Type B pancreatic cell (in vitro differentiated cells): ENCODE measurements around the gene TMBIM6. TPM values are rescaled to one million over a fixed set of nuclear protein-coding genes. Genes with fewer than 3 reads are reported as not detected.

ENCODE experiments used
- DNase-seq: peaks from one replicate; pipeline ENCODE4 v3.0.0; 2021; ENCODE audit warnings: mixed read lengths; ENCODE audit not compliant: unreplicated experiment; ENCODE audit errors: extremely low spot score
- H3K27ac Mint-ChIP-seq: 2 replicates; pipeline ENCODE4 v1.8.0; 2021; ENCODE audit warnings: mild to moderate bottlenecking, mixed read lengths
- H3K27me3 Mint-ChIP-seq: 2 replicates; pipeline ENCODE4 v1.8.0; 2021; ENCODE audit warnings: mixed read lengths
- H3K36me3 Mint-ChIP-seq: 2 replicates; pipeline ENCODE4 v1.8.0; 2021; ENCODE audit warnings: mixed read lengths
- H3K4me1 Mint-ChIP-seq: one replicate; pipeline ENCODE4 v1.8.0; 2021; ENCODE audit warnings: mixed read lengths; ENCODE audit not compliant: unreplicated experiment
- H3K4me3 Mint-ChIP-seq: 2 replicates; pipeline ENCODE4 v1.8.0; 2021; ENCODE audit warnings: mild to moderate bottlenecking, mixed read lengths
- H3K9me3 Mint-ChIP-seq: 2 replicates; pipeline ENCODE4 v1.8.0; 2021; ENCODE audit warnings: mixed read lengths
- total RNA-seq: library from RNA; stranded (reverse); gene quantifications from 2 replicates; pipeline ENCODE4 v1.2.1, GENCODE V29; 2021; ENCODE audit warnings: low replicate concordance
- TF ChIP-seq, protein P1 (sequence below): fragments of 200-600 bp; sonication (generic); conservative IDR thresholded peaks from 2 replicates; pipeline ENCODE4 v1.5.0; 2021; ENCODE audit warnings: antibody characterized with exemption, mild to moderate bottlenecking

Gene TMBIM6
- total RNA-seq, 1 donor from 2014 or later, result 497 TPM

GRCh38 chr12:49809906-49810389, 68.6 kb downstream of the TMBIM6 start:
- Mint-ChIP-seq H3K4me1 (peaks cover 40% of the 10 kb centered on the region), H3K36me3 (peaks cover 5% of the 10 kb centered on the region), H3K27me3 (no peaks in the 10 kb centered on the region)

DNA sequence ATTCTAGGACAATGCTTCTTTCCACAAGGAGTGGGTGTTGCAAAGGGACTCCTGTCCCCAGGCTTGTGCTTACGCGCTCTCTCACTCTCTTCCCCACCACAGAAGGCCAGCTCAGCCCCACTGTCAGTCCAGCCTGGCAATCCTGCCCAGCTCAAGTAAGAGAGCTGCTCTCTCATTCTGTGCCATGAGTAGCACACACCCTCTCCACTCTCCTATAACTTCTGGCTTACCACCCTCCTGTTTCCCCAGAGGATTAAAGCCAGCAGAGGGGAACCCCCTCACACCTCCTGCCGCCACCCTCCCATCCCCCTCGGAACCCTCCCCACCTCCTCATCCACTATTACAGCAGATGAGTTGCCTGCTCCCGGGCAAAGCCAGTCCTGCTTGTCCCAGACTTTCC, 69.8 kb downstream of the TMBIM6 start:
- H3K36me3 Mint-ChIP-seq, result peaks cover 10% of the 10 kb centered on the region
- H3K4me3 Mint-ChIP-seq, result no peak overlapping the region
- no peaks in the 10 kb centered on the region for H3K9me3 Mint-ChIP-seq
- H3K27me3 Mint-ChIP-seq, result no peaks in the 10 kb centered on the region
- H3K4me1 Mint-ChIP-seq, result peaks cover 40% of the 10 kb centered on the region
- TF ChIP-seq, protein P1, sequence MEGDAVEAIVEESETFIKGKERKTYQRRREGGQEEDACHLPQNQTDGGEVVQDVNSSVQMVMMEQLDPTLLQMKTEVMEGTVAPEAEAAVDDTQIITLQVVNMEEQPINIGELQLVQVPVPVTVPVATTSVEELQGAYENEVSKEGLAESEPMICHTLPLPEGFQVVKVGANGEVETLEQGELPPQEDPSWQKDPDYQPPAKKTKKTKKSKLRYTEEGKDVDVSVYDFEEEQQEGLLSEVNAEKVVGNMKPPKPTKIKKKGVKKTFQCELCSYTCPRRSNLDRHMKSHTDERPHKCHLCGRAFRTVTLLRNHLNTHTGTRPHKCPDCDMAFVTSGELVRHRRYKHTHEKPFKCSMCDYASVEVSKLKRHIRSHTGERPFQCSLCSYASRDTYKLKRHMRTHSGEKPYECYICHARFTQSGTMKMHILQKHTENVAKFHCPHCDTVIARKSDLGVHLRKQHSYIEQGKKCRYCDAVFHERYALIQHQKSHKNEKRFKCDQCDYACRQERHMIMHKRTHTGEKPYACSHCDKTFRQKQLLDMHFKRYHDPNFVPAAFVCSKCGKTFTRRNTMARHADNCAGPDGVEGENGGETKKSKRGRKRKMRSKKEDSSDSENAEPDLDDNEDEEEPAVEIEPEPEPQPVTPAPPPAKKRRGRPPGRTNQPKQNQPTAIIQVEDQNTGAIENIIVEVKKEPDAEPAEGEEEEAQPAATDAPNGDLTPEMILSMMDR, result no peak
- DNase-seq, result no peak
- H3K27ac Mint-ChIP-seq, result no peak overlapping the region

More at GRCh38 chr12:49809906-49810389, 68.6 kb downstream of the TMBIM6 start:
- DNase-seq, result no peak
- Mint-ChIP-seq H3K4me3 (peak overlapping the region; percentile 62), H3K9me3 (no peaks in the 10 kb centered on the region), H3K27ac (peak overlapping the region; percentile 72)
- TF ChIP-seq, protein P1, result no peak

- TF ChIP-seq, protein P1, result no peak
- no peaks in the 10 kb centered on the region for H3K27me3 Mint-ChIP-seq
- peaks cover 14% of the 10 kb centered on the region for H3K36me3 Mint-ChIP-seq
- H3K9me3 Mint-ChIP-seq, result no peaks in the 10 kb centered on the region
- no peak overlapping the region for H3K27ac Mint-ChIP-seq
- H3K4me3 Mint-ChIP-seq, result no peak overlapping the region
- DNase-seq, result no peak
- H3K4me1 Mint-ChIP-seq, result peaks cover 36% of the 10 kb centered on the region
Observed at GRCh38 chr12:49811961-49812401, 70.6 kb downstream of the TMBIM6 start.

GRCh38 chr12:49813131-49813530, 71.8 kb downstream of the TMBIM6 start:
- Mint-ChIP-seq H3K27me3 (no peaks in the 10 kb centered on the region), H3K36me3 (peaks cover 14% of the 10 kb centered on the region), H3K27ac (no peak overlapping the region), H3K9me3 (no peaks in the 10 kb centered on the region), H3K4me3 (no peak overlapping the region), H3K4me1 (peaks cover 30% of the 10 kb centered on the region)
- no peak for DNase-seq
- TF ChIP-seq, protein P1, result no peak

Other genes starting within 250 kb of the TMBIM6 start
- gene KCNH3, start 202.5 kb upstream of the TMBIM6 start, total RNA-seq, result 0.72 and 1.8 TPM in 2 replicates
- gene MCRS1, start 173.4 kb upstream of the TMBIM6 start, total RNA-seq, result 60.6 and 61.8 TPM in 2 replicates
- 0.14 and 0.21 TPM in 2 replicates for gene FAM186B, start 135.9 kb upstream of the TMBIM6 start, total RNA-seq
- gene PRPF40B, start 118.0 kb upstream of the TMBIM6 start, total RNA-seq, result 25.0 and 35.4 TPM in 2 replicates
- 2.5 and 21.1 TPM in 2 replicates for gene FMNL3, start 34.2 kb upstream of the TMBIM6 start, total RNA-seq
- gene NCKAP5L, start 86.9 kb downstream of the TMBIM6 start, total RNA-seq, result 9.7 and 28.8 TPM in 2 replicates
- gene BCDIN3D, start 101.5 kb downstream of the TMBIM6 start, total RNA-seq, result 8.1 and 8.5 TPM in 2 replicates
- gene FAIM2, start 162.3 kb downstream of the TMBIM6 start, total RNA-seq, result 0.14 and 1.7 TPM in 2 replicates
- gene AQP2, start 209.2 kb downstream of the TMBIM6 start, total RNA-seq, result 0.55 TPM in 1 of 2 replicates, not detected in the other
- gene AQP5, start 220.3 kb downstream of the TMBIM6 start, total RNA-seq, result 0.95 and 0.97 TPM in 2 replicates
- 0.22 TPM in 1 of 2 replicates, not detected in the other for gene AQP6, start 231.4 kb downstream of the TMBIM6 start, total RNA-seq